NCI-H2029 (cell line): ENCODE data around the gene PMEL.

Experiments used
- DNase-seq: peaks from one replicate; lab custom pipeline; 2025; lab: John Stamatoyannopoulos, UW

The PMEL gene

GRCh38 chr12:55942055-55942454, 23.8 kb downstream of the PMEL start:
- DNase-seq, result no peak

GRCh38 chr12:55940065-55940732, 25.6 kb downstream of the PMEL start:
- peak; percentile 64 for DNase-seq

GRCh38 chr12:55938826-55939501, 26.9 kb downstream of the PMEL start:
- DNase-seq, result no peak

- DNase-seq, result no peak
These were observed 27.9 kb downstream of the PMEL start for GRCh38 chr12:55937981-55938380.

- DNase-seq, result no peak
These were observed 30.1 kb downstream of the PMEL start for GRCh38 chr12:55935738-55936151.

GRCh38 chr12:55934773-55935172, 31.1 kb downstream of the PMEL start:
- no peak for DNase-seq

- no peak for DNase-seq
These were observed 31.8 kb downstream of the PMEL start for GRCh38 chr12:55933799-55934742.

- no peak for DNase-seq
These were observed 32.6 kb downstream of the PMEL start for GRCh38 chr12:55933169-55933798.

- no peak for DNase-seq
These were observed 33.3 kb downstream of the PMEL start for GRCh38 chr12:55932551-55932910.

GRCh38 chr12:55931780-55932550, 33.9 kb downstream of the PMEL start:
- no peak for DNase-seq

GRCh38 chr12:55931317-55931779, 34.5 kb downstream of the PMEL start:
- no peak for DNase-seq

GRCh38 chr12:55930771-55931316, 35.0 kb downstream of the PMEL start, which contains the start of gene DGKA:
TSS of gene DGKA (plus strand) at chr12:55931162. CDS start at chr12:55936504, 5,342 bp downstream.
- DNase-seq, result peak; percentile 28

- DNase-seq, result no peak
These were observed 36.5 kb downstream of the PMEL start for GRCh38 chr12:55929306-55929791.

- DNase-seq, result peak; percentile 47
These were observed 38.0 kb downstream of the PMEL start, which contains the start of gene PYM1 for GRCh38 chr12:55927588-55928502. TSS of gene PYM1 (minus strand) at chr12:55927894. CDS start at chr12:55927761, 133 bp downstream.

- peak; percentile 87 for DNase-seq
These were observed 38.9 kb downstream of the PMEL start for GRCh38 chr12:55926738-55927587.

GRCh38 chr12:55925870-55926737, 39.7 kb downstream of the PMEL start:
- no peak for DNase-seq

GRCh38 chr12:55925371-55925770, 40.5 kb downstream of the PMEL start:
- DNase-seq, result no peak
